Daoy (cell line): Measurements from ENCODE around the gene PPP6R2. TPM values are rescaled to one million over a fixed set of nuclear protein-coding genes. Genes with fewer than 3 reads are reported as not detected.
"Not testable (repeated sequence)": the region's sequence is repeated elsewhere in the genome, so short reads cannot be mapped to it uniquely, and the experiment has no call there.

Experiments used
- DNase-seq: peaks from one replicate; pipeline ENCODE4 v3.0.0-alpha.2; 2015; ENCODE audit warnings: low read depth
- total RNA-seq: library from RNA; depleted of rRNA; stranded (reverse); fragments of >200 nt; shearing (Covaris generic); gene quantifications from 2 replicates; pipeline ENCODE4 v1.2.3, GENCODE V29; 2014

PPP6R2 gene
- total RNA-seq, 1 experiment from 2014 or later, result 39.1 TPM

GRCh38 chr22:50339945-50340879 lies 2.9 kb upstream of the PPP6R2 start:
- DNase-seq, result no peak

- peak; percentile 87 for DNase-seq
Observed at GRCh38 chr22:50341977-50342650, 1.0 kb upstream of the PPP6R2 start.

- DNase-seq, result no peak
Observed at GRCh38 chr22:50343541-50343935, 411 bp downstream of the PPP6R2 start.

GRCh38 chr22:50346470-50346869 lies 3.3 kb downstream of the PPP6R2 start:
- DNase-seq, result no peak

- DNase-seq, result no peak
Observed at GRCh38 chr22:50347157-50347556, 4.0 kb downstream of the PPP6R2 start.

- DNase-seq, result no peak
Observed at GRCh38 chr22:50348058-50348457, 4.9 kb downstream of the PPP6R2 start.

GRCh38 chr22:50356186-50356585 lies 13.1 kb downstream of the PPP6R2 start:
- no peak for DNase-seq

- no peak for DNase-seq
Observed at GRCh38 chr22:50357222-50357621, 14.1 kb downstream of the PPP6R2 start.

GRCh38 chr22:50357756-50358155 lies 14.6 kb downstream of the PPP6R2 start:
- DNase-seq, result no peak

- DNase-seq, result no peak
Observed at GRCh38 chr22:50360578-50360977, 17.5 kb downstream of the PPP6R2 start.

GRCh38 chr22:50361222-50361621 lies 18.1 kb downstream of the PPP6R2 start:
- no peak for DNase-seq

- no peak for DNase-seq
Observed at GRCh38 chr22:50361688-50362087, 18.6 kb downstream of the PPP6R2 start.

GRCh38 chr22:50363166-50363802 lies 20.2 kb downstream of the PPP6R2 start:
- no peak for DNase-seq

GRCh38 chr22:50363803-50364194 lies 20.7 kb downstream of the PPP6R2 start:
- not testable (repeated sequence) for DNase-seq

GRCh38 chr22:50367778-50368500 lies 24.8 kb downstream of the PPP6R2 start:
- no peak for DNase-seq

- DNase-seq, result no peak
Observed at GRCh38 chr22:50371101-50371648, 28.0 kb downstream of the PPP6R2 start.

- DNase-seq, result no peak
Observed at GRCh38 chr22:50376085-50376651, 33.0 kb downstream of the PPP6R2 start.

- DNase-seq, result not testable (repeated sequence)
Observed at GRCh38 chr22:50381021-50381555, 38.0 kb downstream of the PPP6R2 start.

GRCh38 chr22:50396751-50397370 lies 53.7 kb downstream of the PPP6R2 start:
- no peak for DNase-seq

GRCh38 chr22:50397371-50398060 lies 54.4 kb downstream of the PPP6R2 start:
- not testable (repeated sequence) for DNase-seq
